Fibroblast of peridontal ligament (primary cell): ENCODE results near the gene PIAS2.
"Not testable (repeated sequence)": the region's sequence is repeated elsewhere in the genome, so short reads cannot be mapped to it uniquely, and the experiment has no call there.

Experiments used
- DNase-seq: peaks from one replicate; pipeline ENCODE4 v3.0.0-alpha.2; 2010; ENCODE audit errors: extremely low read depth

The PIAS2 gene

GRCh38 chr18:46917108-46917802 lies at the start of gene PIAS2, which contains the start of gene KATNAL2:
TSS of gene PIAS2 (minus strand) at chr18:46917507. CDS start at chr18:46917345, 162 bp downstream.
TSS of gene KATNAL2 (plus strand) at chr18:46917602. CDS start at chr18:46946873, 29,271 bp downstream.
- DNase-seq: peak; percentile 51

GRCh38 chr18:46966266-46966665 lies 49.0 kb upstream of the PIAS2 start:
- DNase-seq: not testable (repeated sequence)

- not testable (repeated sequence) for DNase-seq
Observed at GRCh38 chr18:46964579-46965293, 47.4 kb upstream of the PIAS2 start.

- DNase-seq: not testable (repeated sequence)
Observed at GRCh38 chr18:46963656-46964578, 46.6 kb upstream of the PIAS2 start.

- no peak for DNase-seq
Observed at GRCh38 chr18:46958209-46958608, 40.9 kb upstream of the PIAS2 start.

- no peak for DNase-seq
Observed at GRCh38 chr18:46953195-46953594, 35.9 kb upstream of the PIAS2 start.

- no peak for DNase-seq
Observed at GRCh38 chr18:46950064-46950656, 32.9 kb upstream of the PIAS2 start.

GRCh38 chr18:46946656-46947282 lies 29.5 kb upstream of the PIAS2 start:
- peak; percentile 75 for DNase-seq

GRCh38 chr18:46942646-46943045 lies 25.3 kb upstream of the PIAS2 start:
- no peak for DNase-seq

- peak; percentile 46 for DNase-seq
Observed at GRCh38 chr18:46939998-46940571, 22.8 kb upstream of the PIAS2 start.

GRCh38 chr18:46939337-46939963 lies 22.1 kb upstream of the PIAS2 start:
- DNase-seq: peak; percentile 80

GRCh38 chr18:46920653-46921052 lies 3.3 kb upstream of the PIAS2 start:
- DNase-seq: no peak

GRCh38 chr18:46920067-46920466 lies 2.8 kb upstream of the PIAS2 start:
- DNase-seq: no peak

GRCh38 chr18:46917803-46918600 lies 695 bp upstream of the PIAS2 start:
- DNase-seq: peak; percentile 53

GRCh38 chr18:46916551-46917107 lies 678 bp downstream of the PIAS2 start:
- DNase-seq: peak; percentile 41

- peak; percentile 12 for DNase-seq
Observed at GRCh38 chr18:46915800-46916550, 1.3 kb downstream of the PIAS2 start.

GRCh38 chr18:46910856-46911255 lies 6.5 kb downstream of the PIAS2 start:
- DNase-seq: no peak

- DNase-seq: no peak
Observed at GRCh38 chr18:46909497-46909896, 7.8 kb downstream of the PIAS2 start.
